ENCODE data around the gene IQSEC3. TPM values are rescaled to one million over a fixed set of nuclear protein-coding genes. Genes with fewer than 3 reads are reported as not detected.

The IQSEC3 gene
- total RNA-seq, 4 donors from 2014 or later: 0.02 to 0.36 (median 0.07) TPM

GRCh38 chr12:203074-203461 lies 136.5 kb downstream of the IQSEC3 start:
- no peaks in the 10 kb centered on the region for H3K9me3 ChIP-seq
- peak overlapping the region in 1 of 4 donors; percentile 77 for H3K27ac ChIP-seq
- peak overlapping the region in 3 of 4 donors; percentile 51 to 58 (median 54) for H3K4me3 ChIP-seq
- ATAC-seq: no peak
- H3K4me1 ChIP-seq: peaks cover 13 to 28% of the 10 kb centered on the region in 2 donors
- DNase-seq: no peak
- TF ChIP-seq POLR2A (IDR thresholded peaks at IDR 0.05) (no peak), CTCF (IDR thresholded peaks at IDR 0.05 in 4 of 5, conservative IDR thresholded peaks at IDR 0.05 in 1 of 5) (no peak)
- intact Hi-C loops (cut with DNase I; ENCODE audit: low total_unique reads) (no loop called here), in situ Hi-C loops (cut with MboI; ENCODE audit: low sequenced_read_pairs in 4 of 4) (no loop called here)
- no peaks in the 10 kb centered on the region for H3K36me3 ChIP-seq
- peaks cover 0 to 3% (median 0%) of the 10 kb centered on the region in 3 donors for H3K27me3 ChIP-seq

GRCh38 chr12:203462-204260 lies 137.1 kb downstream of the IQSEC3 start:
- DNase-seq (no peak), ATAC-seq (no peak)
- Histone ChIP-seq H3K9me3 (no peaks in the 10 kb centered on the region), H3K27me3 (peaks cover 0 to 3% (median 0%) of the 10 kb centered on the region in 3 donors), H3K36me3 (no peaks in the 10 kb centered on the region), H3K4me1 (peaks cover 13 to 28% of the 10 kb centered on the region in 2 donors), H3K4me3 (peak overlapping the region; percentile 36 to 58 (median 52)), H3K27ac (no peak overlapping the region)
- TF ChIP-seq POLR2A (IDR thresholded peaks at IDR 0.05) (no peak), CTCF (IDR thresholded peaks at IDR 0.05 in 4 of 5, conservative IDR thresholded peaks at IDR 0.05 in 1 of 5) (peak in 2 of 5 experiments; percentile 17 to 33)
- in situ Hi-C loops (cut with MboI; ENCODE audit: low sequenced_read_pairs in 4 of 4) (no loop called here), intact Hi-C loops (cut with DNase I; ENCODE audit: low total_unique reads) (no loop called here)

- TF ChIP-seq POLR2A (IDR thresholded peaks at IDR 0.05) (no peak), CTCF (IDR thresholded peaks at IDR 0.05 in 4 of 5, conservative IDR thresholded peaks at IDR 0.05 in 1 of 5) (no peak)
- Histone ChIP-seq H3K4me3 (peak overlapping the region in 3 of 4 donors; percentile 51 to 58 (median 54)), H3K9me3 (no peaks in the 10 kb centered on the region), H3K4me1 (peaks cover 13 to 28% of the 10 kb centered on the region in 2 donors), H3K36me3 (no peaks in the 10 kb centered on the region), H3K27ac (no peak overlapping the region), H3K27me3 (peaks cover 0 to 3% (median 0%) of the 10 kb centered on the region in 3 donors)
- no peak for ATAC-seq
- in situ Hi-C loops (cut with MboI; ENCODE audit: low sequenced_read_pairs in 4 of 4): no loop called here
- intact Hi-C loops (cut with DNase I; ENCODE audit: low total_unique reads): no loop called here
- no peak for DNase-seq
Measured at GRCh38 chr12:204261-204678, 137.7 kb downstream of the IQSEC3 start.

GRCh38 chr12:205026-205425 lies 138.5 kb downstream of the IQSEC3 start:
- ATAC-seq (no peak), DNase-seq (no peak)
- no peak overlapping the region for H3K27ac ChIP-seq
- H3K4me3 ChIP-seq: no peak overlapping the region
- in situ Hi-C loops (cut with MboI; ENCODE audit: low sequenced_read_pairs in 4 of 4): no loop called here
- intact Hi-C loops (cut with DNase I; ENCODE audit: low total_unique reads): no loop called here
- no peaks in the 10 kb centered on the region for H3K36me3 ChIP-seq
- no peaks in the 10 kb centered on the region for H3K9me3 ChIP-seq
- H3K27me3 ChIP-seq: peaks cover 0 to 3% (median 0%) of the 10 kb centered on the region in 3 donors
- peaks cover 13 to 22% of the 10 kb centered on the region in 2 donors for H3K4me1 ChIP-seq
- TF ChIP-seq CTCF (IDR thresholded peaks at IDR 0.05 in 4 of 5, conservative IDR thresholded peaks at IDR 0.05 in 1 of 5) (no peak), POLR2A (IDR thresholded peaks at IDR 0.05) (no peak)
